HG02763 (cell line): ENCODE results near the gene TPGS1.
A peak's percentile ranks its signal among the peaks of the same experiment; 100 is the strongest.
"Not testable (repeated sequence)": the region's sequence is repeated elsewhere in the genome, so short reads cannot be mapped to it uniquely, and the experiment has no call there.

ENCODE experiments used
- ATAC-seq: cut with Tn5 transposase; IDR thresholded peaks from one replicate; pipeline ENCODE4 v1.9.1; 2021; ENCODE audit warnings: mild to moderate bottlenecking, moderate library complexity; ENCODE audit not compliant: unreplicated experiment

TPGS1 gene

DNA sequence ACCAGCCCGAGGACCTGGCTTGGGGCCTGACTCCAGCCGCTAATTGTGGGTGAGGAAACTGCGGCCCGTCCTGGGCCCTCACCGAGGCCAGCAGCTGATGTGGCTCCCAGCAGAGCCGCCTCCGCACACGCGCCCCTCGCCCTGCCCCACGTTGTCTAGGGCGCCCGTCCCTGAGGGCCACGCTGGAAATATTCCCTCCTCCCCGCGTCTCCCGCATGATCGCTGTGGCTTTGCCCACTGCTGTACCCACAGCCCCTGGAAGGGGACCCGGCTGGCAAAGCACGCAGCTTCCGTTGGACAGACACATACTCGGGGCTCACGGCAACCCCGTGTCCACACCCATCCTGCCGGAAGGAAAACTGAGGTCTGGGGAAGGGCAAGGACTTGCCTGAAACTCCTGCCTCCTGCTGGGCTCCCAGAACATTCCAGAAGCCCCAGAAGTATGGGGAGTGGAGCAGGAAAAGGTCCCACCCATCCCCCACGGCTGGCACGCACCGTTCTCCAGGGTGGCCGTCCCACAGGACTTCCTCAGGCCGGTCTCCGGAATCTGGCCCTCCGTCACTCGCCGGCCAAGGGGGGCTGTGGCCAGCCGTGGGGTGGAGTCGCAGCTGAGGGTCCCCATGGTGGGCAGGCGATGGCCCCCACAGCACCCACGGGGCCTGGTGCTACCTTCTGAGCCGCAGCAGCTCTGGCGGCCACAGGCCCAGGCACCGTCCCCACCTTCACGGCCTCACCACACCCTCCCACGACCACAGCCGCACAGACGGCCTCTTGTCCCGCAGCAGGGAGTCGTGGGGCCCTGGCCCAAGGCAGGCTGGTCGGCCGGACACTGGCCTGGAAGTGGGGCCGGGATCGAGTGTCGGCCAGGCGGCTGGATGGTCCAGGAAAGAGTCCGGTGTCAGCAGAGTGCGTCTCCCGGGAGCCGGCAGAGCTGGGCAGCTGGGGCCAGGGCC lies 32.9 kb upstream of the TPGS1 start:
- ATAC-seq = no peak

DNA sequence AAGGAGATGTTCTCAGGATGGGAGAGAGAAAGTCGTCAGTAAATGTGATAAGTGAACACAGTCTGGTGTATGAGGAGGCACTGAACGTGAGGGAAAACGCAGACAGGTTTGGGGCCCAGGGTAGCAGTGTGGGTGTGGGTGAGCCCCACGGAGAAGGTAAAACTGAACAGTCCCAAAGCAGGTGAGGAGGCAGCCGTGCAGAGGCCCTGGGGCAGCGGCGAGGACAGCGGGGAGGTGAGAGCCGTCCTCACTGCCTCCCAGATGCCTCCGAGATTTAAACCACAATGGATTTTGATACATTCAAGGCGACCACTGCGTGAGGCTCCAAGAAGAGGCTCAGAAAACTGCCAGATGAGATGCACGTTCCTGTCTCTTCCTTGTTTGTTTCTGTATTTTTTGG lies 31.9 kb upstream of the TPGS1 start:
- ATAC-seq = no peak

DNA sequence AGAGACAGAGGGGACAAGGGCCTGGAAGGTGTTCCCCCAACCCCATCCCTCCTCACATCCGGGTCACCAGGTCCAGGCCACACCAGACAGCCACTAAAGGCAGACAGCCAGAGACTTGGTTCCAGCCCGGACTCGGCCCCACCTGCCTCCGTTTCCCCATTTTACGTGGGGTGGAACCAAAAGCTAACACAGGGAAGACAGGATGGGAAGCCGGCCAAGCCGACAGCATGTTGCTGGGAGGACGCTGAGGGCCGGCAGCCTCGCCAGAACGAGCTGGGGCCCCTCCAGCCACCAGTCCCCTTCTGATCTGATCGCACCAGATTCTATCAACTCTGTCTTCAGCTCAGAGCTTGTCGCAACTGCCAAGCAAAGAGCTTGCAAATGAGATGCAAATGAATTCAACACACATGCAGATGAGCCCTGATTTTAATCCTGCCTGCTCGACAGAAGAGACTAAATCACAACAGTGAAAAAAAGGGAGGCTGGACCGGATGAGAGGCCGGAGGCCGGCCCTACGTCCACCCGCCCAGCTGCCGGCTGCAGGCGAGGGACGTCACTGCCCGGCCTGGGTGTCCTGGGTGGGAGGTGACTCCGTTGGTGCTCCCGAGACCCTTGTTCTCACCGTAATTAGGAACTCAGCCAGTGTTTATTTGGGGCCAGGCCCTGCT lies 28.9 kb upstream of the TPGS1 start:
- ATAC-seq = no peak

DNA sequence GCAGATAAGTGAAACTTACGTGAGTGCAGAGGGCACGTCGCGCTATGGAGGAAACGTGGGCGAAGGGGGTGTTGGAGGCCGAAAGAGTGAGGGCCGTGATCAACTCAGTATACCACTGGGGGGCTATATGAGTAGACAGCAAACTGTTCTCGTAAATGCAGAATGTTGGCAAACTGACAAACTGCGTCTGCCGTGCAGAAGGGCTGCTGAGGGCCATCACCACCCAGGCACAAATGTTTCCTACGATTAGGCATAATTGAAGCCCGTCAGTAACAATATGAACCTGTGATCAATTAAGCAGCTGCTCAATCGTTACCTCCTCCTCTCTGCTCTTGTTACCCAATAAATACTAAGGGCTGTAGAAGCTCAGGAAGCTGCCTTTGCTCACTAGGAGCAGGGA lies 28.3 kb upstream of the TPGS1 start:
- ATAC-seq = no peak

DNA sequence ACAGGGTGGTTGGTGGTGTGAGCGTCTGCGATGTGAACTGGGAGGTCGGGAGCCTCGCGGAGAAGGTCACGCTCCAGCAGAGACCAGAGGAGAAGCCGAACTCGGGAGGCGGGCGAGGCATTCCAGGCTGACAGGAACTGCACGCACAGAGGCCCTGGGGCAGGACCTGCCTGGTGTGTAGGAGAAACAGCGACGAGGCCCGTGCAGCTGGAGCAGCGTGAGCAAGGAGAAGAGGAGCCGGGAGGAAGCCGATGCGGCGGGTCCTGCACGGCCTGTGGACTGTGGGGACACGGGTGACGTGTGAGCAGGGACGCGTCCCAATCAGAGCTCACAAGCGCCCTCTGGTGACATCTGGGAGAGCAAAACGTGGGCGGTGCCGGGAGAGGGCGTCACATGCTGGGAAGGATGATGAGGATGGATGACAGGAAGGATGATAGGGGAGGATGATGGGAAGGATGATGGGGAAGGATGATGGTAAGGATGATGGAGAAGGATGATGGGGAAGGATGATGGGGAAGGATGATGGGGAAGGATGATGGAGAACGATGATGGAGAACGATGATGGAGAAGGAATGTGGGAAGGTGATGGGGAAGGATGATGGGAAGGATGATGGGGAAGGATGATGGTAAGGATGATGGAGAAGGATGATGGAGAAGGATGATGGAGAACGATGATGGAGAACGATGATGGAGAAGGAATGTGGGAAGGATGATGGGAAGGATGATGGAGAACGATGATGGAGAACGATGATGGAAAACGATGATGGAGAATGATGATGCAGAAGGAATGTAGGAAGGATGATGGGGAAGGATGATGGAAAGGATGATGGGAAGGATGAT lies 27.1 kb upstream of the TPGS1 start:
- ATAC-seq = no peak

DNA sequence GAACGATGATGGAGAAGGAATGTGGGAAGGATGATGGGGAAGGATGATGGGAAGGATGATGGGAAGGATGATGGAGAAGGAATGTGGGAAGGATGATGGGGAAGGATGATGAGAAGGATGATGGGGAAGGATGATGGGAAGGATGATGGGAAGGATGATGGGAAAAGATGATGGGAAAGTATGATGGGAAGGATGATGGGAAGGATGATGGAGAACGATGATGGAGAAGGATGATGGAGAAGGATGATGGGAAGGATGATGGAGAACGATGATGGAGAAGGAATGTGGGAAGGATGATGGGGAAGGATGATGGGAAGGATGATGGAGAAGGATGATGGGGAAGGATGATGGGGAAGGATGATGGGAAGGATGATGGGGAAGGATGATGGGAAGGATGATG lies 26.2 kb upstream of the TPGS1 start:
- not testable (repeated sequence) for ATAC-seq

DNA sequence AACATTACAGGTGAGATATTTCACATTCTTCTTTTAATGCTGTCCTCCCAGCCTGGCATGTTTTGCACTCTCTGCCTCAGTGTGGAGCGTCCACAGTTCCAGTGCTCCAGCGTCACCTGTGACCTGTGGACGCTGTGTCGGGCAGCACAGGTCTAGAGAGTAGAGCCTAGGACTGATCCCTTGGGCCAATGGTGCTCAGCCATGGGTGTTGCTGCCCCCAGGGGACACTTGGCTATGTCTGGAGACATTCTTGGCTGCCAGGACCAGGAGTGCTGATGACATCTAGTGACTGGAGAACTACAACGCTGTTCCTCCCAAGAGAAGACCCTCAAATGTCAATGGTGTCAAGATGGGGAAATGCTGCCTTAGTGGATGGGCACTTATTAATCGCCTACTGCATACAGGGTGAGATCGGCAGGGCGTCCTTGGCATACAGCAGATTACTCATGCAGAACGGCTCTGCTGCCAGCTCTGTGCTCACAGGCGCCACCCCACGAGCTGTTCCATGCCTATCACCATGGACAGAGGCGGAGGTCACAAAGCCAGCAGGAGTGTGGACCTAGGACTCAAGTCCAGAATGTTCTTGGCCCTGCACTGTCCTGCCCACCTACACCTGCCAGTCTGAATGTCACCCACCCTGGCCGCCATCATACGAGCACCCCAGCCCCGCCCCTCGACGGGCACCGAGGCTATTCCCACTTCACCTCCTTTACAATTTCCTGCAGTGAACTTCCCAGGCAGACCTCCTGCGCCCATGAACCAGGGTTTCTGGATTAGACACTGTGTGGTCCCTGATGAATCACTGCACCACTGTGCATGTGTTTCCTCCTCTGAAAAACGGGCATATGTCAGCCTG lies 24.9 kb upstream of the TPGS1 start:
- no peak for ATAC-seq

DNA sequence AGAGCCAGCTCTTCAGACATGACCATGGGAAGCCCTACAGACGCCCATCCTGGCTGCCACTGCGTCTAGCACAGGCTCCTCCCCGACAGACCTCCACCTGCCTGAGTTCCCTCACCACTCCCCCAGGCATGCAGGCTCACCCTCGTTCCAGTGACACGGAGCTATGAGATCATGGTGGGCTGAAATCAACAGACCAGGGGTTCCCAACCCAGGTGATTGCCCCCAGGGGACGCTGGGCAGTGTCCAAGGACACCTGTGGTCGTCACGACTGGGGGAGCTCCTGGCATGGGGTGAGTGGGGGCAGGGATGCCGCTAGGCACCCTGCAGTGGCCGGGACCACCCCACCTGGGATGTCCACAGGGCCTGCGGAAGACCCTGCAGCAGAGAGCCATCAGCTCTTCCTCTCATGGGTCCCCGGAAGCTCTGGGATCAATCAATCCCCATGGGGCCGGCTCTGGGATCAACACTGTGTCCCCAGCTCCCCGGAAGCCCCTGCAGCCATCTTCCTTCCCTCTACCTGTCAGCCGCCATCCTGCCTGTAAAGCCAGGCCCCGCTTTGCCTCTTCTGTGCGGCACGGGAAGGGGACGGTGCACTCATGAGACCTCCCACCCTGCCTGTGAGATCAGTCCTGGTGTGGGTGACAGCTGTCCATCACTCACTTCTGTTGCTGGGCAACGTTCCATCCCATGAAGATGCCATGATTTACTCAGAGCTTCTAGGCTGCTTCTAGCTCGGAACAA lies 23.8 kb upstream of the TPGS1 start:
- ATAC-seq = no peak

DNA sequence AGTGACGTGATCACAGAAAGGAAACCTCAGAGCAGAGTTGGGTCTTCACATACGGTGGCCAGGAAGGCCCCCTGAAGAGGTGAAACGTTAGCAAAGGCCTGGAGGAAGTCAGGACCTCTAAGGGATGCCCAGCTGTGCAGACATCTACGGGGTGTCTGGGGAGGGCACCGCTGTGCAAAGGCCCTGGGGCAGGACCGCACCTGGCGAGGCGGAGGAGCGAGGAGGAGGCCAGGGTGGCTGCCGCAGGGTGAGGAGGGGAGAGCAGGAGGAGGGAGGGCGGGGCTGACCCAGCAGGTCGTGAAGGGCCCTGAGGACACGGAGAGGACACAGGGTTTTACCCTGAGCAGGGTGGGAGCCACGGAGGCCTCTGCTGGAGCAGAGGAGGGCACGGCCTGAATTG lies 22.8 kb upstream of the TPGS1 start:
- no peak for ATAC-seq

DNA sequence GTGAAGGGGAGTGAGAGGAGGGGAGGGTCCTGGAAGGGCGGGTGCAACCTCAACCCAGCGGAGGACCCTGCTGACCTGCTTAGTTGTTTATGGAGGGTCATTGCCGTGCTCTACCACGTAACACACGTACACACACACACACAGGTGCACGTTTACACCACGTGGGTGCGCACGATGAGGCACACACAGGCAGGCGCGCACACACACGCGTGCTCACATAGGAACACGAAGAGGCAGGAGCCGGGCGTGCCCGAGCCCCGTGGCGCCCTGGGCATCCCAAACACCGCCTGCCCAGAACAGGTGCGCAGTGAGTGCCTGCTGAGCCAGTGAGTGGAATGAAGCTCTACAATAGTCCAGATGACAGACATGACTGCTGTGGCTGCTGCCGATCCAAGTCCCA lies 22.2 kb upstream of the TPGS1 start:
- ATAC-seq = no peak

DNA sequence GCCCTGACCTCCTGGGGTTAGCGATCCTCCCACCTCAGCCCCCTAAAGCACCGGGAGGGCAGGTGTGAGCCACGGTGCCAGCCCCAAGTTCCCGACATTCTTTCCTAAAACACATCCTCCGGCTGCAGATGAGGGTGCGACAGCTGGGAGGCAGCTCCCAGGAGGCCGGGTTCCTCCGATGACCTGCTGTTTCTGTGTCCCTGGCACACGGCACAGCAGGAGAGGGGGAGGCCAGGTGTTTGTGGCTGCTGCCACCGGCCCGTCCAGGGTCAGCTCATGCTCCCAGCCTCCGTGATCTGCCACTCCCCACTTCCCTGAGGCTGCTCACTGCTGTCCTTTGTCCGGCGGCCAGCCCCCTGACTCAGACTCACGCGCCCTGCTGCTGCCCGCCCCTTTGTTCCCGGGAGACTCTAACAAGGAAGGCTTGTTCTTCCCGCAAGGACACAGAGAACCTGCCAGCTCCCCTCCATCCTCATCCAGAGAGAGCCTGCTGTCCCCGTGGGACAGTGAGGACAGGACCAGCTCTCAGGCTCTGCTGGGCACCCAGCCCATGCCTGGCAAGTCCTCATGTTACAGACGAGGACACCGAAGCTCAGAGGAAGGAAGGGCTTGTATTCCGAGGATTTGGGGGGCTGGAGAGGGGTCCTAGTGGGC lies 21.6 kb upstream of the TPGS1 start:
- ATAC-seq = no peak

DNA sequence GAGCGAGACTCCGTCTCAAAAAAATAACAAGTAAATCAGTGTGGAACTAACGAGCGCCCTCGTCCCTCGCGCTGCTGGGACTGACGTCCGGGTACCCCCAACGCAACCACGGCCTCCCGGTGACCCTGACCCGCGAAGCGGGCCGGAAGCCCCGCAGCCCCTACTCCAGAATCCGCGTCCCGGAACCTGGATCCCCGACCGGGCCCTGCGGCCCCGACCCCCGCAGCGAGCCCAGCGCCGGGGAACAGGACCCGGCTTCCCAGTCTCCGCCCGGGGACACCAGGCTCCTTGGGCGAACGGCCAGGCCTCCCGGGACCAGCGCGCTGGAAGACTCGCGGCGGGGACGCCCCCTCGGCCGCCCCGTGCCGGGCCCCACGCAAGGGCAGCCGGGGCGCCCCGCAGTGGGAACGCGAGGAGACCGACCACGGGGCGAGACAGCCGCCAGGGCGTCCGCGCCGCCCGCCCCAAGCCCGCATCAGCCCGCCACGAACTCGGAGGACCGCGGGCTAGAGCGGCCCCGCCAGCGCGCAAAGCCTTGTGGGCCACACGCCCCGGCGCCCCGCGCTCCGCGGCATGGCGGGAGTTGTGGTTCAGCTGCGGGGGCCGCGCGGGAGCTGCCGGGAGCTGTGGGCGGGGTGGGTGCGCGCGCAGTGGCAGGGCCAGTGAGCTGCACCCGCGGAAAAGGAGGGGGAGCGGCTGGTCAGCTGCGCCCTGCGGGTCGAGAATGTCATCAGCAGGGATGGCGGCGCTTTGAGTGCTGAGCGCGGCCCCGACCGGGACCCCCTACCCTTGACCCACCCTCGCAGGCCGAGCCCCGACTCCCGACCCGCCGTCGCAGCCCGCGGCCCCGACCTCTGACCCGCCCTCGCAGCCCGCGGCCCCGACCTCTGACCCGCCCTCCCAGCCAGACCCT lies 18.5 kb upstream of the TPGS1 start:
- peak; percentile 87 for ATAC-seq

DNA sequence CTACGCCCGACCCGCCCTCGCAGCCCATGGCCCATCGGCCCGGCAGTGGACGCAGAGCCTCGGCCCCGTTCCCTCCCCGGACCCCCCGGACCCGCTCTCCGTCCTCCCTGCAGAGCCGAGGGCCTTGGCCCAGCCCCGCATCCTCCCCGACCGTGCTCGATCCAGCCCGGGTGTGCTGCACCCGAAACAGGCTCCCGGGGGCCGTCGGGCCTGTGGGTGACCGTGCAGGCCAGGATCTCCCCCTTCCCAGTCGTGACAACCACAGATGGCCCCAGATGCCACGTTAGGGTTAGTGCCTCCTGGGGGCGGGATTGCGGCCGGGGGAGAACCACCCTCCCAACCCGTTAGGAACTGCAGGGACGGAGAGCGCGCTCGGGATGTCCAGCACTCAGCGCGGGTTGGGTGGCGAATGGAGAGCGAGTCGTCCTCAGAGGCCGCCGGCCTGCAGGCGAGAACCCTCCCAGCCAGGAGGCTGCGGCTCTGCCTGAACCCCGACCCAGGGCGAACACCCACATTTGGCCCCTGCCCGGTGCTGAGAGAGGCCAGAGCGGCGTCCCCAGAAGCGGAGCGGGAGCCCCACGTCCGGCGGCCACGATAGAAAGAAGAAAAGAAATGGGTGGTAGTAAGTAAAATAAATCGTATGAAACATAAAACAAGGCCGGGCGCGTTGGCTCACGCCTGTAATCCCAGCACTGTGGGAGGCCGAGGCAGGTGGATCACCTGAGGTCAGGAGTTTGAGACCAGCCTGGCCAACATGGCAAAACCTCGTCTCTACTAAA lies 17.7 kb upstream of the TPGS1 start:
- ATAC-seq = no peak

DNA sequence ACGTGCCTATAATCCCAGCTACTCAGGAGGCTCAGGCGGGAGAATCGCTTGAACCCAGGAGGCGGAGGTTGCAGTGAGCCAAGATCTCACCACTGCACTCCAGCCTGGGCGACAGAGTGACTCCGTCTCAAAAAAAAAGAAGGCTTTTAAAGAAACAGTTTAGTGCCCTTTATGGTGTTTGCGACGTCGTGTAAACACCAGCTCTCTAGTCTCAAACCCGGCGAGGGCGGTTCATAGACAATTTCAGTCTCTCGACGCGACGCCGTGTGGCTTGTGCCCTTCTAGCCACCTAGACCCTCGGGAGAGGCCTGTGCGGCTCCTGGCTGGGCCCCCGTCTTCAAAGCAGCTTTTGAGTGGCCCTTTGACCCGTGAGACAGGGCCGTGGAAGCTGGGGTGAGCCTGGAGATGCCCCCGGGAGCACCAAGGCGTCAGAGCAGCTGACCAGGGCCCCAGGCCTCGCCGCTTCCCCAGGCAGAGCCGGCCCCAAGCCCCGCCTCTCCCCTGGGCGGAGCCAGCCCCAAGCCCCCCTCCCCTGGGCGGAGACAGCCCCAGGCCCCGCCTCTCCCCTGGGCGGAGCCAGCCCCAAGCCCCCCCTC lies 16.1 kb upstream of the TPGS1 start:
- no peak for ATAC-seq

DNA sequence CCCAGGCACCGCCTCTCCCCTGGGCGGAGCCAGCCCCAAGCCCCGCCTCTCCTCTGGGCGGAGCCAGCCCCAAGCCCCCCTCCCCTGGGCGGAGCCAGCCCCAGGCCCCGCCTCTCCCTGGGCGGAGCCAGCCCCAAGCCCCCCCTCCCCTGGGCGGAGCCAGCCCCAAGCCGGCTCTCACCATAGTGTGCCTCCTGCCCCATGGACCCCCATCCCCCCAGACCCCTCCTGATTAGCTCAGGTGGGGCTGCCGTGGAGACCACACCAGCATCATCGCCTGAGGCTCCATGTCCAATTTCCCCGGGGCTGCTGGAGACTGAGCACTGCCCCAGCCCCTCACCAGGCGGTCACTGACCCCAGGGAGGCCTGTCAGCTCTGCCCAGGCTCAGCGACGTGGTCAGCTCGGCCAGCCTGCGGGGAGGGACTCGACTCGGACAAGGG lies 15.2 kb upstream of the TPGS1 start:
- ATAC-seq = no peak

DNA sequence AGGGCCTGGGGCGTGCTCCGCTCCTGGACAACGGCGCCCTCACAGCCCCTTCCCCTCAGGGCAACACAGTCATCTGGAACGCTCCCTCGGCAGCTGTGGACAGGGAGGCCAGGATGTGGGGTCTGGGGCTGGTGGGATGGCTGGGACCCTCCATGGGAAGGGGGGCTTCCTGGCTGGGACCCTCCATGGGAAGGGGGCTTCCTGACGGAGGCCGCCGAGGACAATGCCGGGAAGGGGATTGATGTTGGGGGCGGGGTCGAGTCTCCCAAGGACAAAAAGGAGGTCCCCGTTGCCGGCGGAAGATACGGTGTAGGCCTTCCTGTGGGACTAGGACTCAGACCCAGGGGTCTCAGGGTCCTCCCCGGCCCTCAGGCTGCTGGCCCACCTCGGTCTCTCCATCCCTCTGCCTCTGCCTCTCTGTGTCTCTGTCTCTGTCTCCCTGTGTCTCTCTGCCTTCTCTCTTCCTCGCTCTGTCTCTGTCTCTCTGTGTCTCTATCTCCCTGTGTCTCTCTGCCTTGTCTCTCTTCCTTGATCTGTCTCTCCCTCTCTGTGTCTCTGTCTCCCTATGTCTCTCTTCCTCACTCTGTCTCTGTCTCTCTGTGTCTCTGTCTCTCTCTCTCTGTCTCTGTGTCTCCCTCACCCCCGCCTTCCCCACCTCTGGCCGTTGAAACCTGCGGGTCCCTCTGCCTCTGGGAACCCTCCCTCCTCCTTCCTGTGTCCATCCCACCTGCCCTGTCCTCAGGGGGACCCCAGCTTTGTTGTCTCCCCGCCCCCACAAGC lies 13.7 kb upstream of the TPGS1 start:
- no peak for ATAC-seq
